GM18951 (cell line): ENCODE results near the gene FAM161B.
"Not testable (repeated sequence)": the region's sequence is repeated elsewhere in the genome, so short reads cannot be mapped to it uniquely, and the experiment has no call there.

Experiments
- POLR2A ChIP-seq: IDR thresholded peaks from 4 replicates; pipeline ENCODE4 v1.6.1; 2011; ENCODE audit warnings: mild to moderate bottlenecking; ENCODE audit not compliant: insufficient read length, insufficient read depth; ENCODE audit errors: extremely low read depth
- in situ Hi-C: fragments of 300-500 bp; cut with MboI; formaldehyde crosslinking; loops from one replicate; pipeline ENCODE4 v1.12.0; 2022; ENCODE audit warnings: low sequenced_read_pairs, mixed read lengths, inconsistent platforms; ENCODE audit not compliant: unreplicated experiment

FAM161B gene

DNA sequence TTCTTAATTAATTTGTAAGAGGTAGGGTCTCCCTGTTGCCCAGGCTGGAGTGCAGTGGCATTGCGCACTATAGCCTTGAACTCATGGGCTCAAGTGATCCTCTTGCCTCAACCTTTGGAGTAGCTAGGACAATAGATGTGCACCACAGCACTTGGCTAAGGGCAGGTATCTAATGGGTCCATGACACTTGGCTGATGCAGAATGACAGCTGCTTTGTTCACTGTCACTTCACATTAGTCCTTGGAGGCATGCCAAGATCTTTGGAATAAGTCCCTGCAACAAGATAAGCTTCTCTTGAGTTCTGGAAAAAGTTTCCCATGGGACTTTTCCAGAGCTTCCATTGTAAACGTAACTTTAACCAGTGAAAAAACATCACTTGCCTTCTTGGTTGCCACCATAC lies 23.6 kb upstream of the FAM161B start:
- TF ChIP-seq POLR2A = no peak
- in situ Hi-C loops = no loop called here

DNA sequence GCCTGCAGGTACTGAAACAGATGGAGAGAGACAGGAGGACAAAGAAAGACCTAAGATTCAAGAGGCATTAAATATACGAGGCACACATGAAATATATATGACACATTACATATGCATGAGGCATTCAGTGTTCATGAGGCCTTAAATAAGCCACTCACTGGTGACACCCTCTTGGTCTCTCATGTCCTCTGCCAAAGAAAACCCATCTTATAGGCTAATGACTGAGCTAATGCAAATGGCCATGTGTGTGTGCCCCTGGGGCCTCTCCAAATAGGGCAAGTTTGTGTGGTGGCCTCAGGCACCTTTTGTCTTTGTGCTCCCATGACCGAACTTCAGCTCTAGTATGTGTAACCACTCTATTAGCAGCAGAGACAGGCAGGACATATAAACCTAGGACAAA lies 19.0 kb upstream of the FAM161B start:
- in situ Hi-C loops = no loop called here
- TF ChIP-seq POLR2A = no peak

DNA sequence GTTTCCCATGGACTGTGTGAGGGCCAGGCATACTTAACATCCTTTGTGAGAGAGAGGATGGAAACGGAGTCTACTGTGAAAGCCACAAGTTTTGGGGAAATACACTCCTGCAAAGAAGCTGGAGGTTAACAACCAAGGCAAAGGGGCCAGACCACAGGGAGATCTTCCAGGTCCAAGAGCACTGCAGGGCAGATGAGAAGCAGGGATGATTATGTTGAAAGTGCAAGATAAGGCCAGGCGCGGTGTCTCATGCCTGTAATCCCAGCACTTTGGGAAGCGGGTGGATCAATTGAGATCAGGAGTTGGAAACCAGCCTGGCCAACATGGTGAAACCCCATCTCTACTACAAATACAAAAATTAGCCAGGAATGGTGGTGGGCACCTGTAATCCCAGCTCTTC lies 15.3 kb upstream of the FAM161B start:
- TF ChIP-seq POLR2A = no peak
- in situ Hi-C loops = no loop called here

DNA sequence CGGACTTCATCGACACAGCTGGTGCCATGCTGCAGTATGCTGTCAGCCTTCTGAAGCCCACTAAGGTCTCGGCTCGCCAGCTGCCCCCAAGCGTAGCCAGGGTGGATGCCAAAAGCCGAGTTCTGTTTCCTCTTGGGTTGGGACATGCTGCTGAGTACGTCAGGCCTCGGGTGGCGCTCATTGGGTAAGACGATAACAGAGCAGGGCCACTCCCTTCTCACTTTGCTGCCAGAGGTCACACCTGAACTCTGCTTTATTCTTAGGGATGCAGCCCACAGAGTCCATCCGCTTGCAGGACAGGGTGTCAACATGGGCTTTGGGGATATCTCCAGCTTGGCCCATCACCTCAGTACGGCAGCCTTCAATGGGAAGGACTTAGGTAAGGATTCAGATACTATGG lies 11.3 kb upstream of the FAM161B start:
- no peak for TF ChIP-seq POLR2A
- in situ Hi-C loops = no loop called here

DNA sequence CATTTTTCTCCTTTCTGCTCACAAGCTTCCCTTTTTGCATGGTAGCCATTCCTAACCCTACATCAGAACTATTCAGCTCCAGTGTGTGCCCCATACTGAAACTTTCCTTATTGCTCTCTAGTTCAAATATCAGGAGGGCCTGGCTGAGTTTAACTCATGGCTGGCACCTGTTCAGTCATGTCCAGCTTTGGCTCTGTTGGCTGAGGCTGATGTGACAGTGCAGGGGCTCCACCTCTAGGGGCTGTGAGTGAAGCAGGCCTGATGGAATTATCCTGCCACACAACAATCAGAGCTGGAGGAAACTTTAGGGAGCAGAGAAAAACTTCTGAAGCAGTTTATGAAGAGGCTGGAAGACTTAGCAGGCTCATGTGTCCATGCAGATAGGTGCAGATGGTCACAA lies 8.7 kb upstream of the FAM161B start:
- in situ Hi-C loops = no loop called here

DNA sequence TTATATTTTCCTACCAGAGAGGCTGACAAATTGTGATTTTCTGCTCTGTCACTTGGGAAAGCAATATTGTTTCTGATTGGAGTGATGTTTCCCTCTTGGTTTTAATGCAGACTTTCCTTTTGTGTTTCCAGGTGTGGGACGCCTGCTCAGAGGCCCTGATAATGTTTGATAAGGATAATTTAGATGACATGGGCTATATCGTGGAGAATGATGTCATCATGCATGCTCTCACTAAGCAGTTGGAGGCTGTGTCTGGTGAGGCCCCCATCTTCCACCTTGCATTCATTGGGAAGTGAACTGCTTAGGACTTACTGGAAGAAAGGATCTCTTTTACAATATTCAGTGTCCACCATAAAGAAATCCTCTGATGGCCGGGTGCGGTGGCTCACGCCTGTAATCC lies 5.8 kb upstream of the FAM161B start:
- TF ChIP-seq POLR2A = no peak

More for the DNA sequence above, 8.7 kb upstream of the FAM161B start:
- TF ChIP-seq POLR2A = no peak

DNA sequence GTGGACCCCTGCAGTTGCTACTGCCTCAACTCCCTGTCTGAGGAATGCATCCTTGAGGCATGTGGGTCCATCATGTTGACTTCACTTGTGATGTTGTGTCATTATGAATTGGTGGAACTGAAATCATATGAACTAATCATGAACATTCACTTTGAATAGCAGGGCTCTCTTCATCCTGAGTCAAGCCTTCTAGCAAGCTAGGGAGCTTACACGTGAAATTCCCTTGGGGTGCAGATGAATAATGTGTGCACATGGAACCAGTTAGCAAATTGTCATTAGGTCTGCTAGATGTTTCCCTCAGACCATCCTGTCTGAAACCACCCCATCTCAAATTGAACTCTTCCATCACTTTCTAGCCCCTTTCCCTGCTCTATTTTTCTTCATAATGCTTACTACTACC lies 3.8 kb upstream of the FAM161B start:
- in situ Hi-C loops = no loop called here
- no peak for TF ChIP-seq POLR2A

More for the DNA sequence above, 5.8 kb upstream of the FAM161B start:
- in situ Hi-C loops = no loop called here

DNA sequence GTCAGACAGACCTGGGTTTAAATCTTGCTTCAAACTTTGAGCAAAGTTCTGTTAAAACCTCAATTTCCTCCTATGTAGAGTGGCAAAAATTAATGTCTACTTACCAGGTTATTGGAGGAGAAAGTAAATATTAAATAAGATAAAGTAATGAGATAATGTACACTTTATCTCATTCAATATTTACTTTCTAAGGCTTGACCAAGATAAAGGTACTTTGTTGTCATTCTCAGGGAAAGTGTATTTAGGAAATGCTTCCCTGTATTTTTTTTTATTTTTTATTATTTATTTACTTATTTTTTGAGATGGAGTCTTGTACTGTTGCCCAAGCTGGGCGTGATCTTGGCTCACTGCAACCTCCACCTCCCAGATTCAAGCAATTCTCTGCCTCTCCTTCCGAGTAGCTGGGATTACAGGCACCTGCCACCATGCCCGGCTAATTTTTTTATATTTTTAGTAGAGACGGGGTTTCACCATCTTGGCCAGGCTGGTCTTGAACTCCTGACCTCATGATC lies 4.7 kb downstream of the FAM161B start:
- in situ Hi-C loops = no loop called here
- no peak for TF ChIP-seq POLR2A

DNA sequence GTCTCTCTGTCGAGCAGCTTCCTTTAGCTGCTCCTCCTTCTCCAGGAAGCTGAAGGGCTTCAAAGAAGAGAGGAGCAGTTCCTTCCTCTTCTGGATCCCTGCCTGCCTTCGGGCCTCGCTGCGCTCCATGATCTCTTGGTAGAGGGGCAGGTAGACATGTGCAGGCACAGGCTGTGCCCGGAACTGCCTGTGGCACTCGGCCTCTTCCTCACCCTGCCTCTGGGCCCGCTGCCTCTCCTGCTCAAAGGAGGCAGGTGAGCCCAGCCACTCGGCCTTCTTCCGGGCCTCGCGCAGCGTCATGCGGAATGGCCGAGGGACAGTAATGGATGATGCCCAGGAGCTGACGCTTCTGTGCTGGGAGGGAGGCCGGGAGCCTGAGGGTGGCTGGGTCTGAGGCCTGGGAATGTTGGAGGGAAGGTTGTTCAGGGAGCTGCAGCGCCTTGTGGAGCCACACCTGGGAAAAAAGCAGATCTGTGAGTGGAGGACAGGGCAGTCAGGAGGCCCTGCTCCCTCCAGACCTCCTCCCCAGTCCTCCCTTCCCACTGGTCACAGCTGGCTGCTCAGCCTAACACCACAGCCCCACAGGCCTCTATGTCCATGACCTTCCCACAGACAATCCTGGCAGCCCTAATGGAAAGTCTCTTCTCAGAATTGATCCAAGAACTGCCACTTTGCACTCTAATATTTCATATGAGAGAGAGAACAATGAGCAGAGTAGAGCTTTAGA lies 5.3 kb downstream of the FAM161B start:
- in situ Hi-C loops = no loop called here
- TF ChIP-seq POLR2A = no peak

DNA sequence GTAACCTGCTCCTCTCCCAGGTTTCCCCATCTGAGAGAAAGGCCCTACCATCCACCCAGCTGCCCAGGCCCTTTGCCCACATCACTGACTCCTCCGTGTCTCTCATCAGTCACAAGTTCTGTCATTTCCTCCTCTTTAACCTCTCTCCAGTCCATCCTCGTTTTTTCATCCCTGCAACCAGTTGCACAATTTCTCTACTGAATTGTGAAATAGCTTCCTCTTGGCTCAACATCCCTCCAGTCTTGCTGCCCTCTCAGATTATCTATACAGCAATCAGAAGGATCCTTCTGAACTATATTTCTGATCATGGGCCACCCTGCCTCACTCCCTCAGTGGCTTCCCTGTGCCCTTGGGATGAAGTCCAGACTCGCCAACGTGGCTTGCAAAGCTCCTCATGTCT lies 6.8 kb downstream of the FAM161B start:
- in situ Hi-C loops = no loop called here

DNA sequence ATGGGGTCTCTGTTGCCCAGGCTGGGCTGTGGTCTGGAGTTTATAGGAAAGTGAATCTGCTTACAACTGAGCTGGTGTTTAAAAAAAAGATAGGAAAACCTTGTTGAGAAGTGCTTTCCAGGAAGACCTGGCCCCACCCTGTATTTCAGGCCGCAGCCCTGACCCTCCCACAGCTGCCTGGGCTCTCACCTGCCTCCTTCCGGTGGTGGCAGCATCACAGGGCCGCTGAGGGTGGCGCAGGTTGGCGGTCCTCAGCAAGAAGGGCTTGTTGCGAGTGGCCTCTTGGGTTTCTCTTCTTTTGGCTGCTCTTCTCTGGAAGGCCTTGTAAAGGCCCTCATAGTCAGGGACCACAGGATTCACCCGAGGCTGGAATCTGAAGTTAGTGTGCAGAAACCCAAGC lies 7.7 kb downstream of the FAM161B start:
- TF ChIP-seq POLR2A = no peak
- in situ Hi-C loops = no loop called here

More for the DNA sequence above, 6.8 kb downstream of the FAM161B start:
- no peak for TF ChIP-seq POLR2A

DNA sequence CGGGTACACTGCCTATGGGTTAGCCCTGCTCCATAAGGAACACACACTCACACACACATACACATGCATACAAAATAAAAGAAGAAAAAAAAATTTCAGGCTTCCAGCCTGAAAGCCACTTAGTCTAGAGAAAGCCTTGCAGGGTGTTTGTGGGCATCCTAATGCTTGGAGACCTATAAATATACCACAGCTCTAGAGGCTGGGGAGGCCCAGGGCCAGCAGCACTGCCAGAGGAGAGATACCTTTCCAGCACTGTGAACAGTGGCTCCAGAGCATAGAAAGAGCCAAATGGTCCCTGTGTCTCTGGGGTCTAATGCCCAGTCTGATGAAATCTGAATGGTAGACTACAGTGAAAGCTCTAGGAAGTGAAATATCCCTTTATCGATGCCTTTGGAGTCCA lies 12.9 kb downstream of the FAM161B start:
- TF ChIP-seq POLR2A = no peak
- in situ Hi-C loops = no loop called here

DNA sequence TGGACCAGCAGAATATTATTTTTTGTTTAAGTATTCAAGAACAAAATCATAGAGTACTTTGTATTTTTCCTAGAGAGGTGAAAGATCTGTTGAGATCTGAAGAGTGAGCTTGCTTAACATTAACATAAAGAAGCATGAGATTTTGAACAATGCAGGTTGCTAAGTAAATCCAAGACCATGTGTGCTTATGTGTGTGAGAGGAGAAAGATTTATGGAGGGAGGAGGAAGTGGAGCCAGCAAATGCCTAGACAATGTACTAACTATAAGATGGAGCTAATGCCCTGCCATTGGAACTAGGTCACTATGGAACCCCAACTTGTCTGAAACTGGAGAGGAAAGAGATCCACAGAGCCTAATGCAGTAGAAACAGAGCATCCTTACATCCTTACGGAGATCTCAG lies 13.3 kb downstream of the FAM161B start:
- in situ Hi-C loops = no loop called here
- no peak for TF ChIP-seq POLR2A

DNA sequence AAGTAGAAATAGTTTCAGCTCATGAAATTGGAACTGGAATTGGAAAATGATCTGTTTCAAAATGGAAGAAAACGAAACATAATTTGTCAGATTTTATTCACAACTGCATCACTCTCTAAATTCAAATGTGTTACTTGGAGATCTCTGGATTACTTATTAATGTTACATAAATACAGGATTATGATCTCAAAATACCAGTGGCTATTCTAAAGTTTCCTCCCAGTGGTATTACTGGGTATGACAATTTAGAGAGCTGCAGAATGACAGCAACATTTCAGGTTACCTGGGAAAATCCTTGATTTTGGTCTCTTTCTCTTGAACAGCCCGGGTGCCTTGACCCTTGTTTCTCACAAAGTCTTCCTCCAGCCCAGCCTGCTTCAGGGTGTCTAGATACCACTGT lies 14.2 kb downstream of the FAM161B start:
- no peak for TF ChIP-seq POLR2A

DNA sequence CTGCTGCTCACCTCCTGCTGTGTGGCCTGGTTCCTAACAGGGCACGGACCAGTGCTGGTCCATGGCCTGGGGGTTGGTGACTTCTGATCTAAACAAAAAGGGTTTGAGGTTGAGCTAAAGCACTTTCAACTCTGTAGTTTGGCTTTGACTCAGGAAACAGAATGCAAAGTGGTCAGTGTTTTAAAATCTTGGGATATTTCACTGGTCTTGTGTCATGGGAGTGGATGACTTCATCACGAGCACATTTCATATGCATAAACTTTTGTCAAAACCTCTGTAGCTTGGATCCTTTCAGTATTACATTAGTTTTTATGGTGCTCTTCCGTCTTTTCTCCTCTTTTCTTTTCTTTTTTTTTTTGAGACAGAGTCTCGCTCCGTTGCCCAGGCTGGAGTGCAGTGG lies 25.6 kb downstream of the FAM161B start:
- in situ Hi-C loops = no loop called here
- no peak for TF ChIP-seq POLR2A

More for the DNA sequence above, 14.2 kb downstream of the FAM161B start:
- in situ Hi-C loops = no loop called here

DNA sequence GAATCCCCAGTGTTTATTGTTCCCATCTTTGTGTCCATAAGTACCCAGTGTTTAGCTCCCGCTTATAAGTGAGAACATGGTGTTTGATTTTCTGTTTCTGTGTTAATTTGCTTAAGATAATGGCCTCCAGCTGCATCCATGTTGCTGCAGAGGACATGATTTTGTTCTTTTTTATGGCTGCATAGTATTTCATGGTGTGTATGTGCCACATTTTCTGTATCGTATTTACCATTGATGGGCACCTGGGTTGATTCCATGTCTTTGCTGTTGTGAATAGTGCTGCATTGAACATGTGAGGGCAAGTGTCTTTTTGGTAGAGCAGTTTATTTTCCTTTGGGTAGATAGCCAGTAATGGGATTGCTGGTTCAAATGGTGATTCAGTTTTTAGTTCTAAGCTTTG lies 30.4 kb downstream of the FAM161B start:
- in situ Hi-C loops = not testable (repeated sequence)
